NOMO-1 (cell line): ENCODE measurements around the gene B3GALT5.

Source experiments
- DNase-seq, 2 experiments: peaks; one replicate each; lab custom pipeline; 2025; ENCODE audit not compliant: unreplicated experiment in 2 of 2; lab: John Stamatoyannopoulos, UW

The B3GALT5 gene

DNA sequence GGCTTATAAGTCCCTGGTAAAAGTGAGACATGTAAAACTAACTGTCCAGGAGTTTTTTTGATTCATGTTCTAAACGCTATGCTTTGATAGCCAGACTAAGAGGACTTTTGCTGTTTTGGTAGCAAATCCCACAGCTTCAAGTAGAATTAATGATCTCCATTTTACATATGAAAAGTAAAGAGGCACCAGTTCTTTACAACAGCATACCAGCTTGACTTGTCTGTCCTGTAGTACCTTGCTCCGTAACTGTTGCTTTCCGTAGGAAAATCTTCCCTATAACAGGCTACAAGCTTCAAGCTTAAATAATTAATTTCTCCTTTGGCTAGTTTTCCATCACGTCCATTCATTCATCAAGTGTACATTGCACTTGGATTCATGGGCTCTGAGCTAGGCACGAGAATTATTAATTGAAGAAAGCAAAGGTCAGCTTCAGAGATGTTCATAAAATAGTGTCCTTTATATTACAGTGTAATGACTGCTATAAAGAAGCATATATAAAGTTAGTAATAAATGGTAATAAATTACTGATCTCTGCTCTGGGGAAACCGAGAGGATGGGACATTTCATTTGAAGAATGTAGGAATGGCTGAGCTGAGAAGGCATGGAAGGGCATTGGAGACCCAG is 29.2 kb downstream of the B3GALT5 start:
- no peak for DNase-seq

DNA sequence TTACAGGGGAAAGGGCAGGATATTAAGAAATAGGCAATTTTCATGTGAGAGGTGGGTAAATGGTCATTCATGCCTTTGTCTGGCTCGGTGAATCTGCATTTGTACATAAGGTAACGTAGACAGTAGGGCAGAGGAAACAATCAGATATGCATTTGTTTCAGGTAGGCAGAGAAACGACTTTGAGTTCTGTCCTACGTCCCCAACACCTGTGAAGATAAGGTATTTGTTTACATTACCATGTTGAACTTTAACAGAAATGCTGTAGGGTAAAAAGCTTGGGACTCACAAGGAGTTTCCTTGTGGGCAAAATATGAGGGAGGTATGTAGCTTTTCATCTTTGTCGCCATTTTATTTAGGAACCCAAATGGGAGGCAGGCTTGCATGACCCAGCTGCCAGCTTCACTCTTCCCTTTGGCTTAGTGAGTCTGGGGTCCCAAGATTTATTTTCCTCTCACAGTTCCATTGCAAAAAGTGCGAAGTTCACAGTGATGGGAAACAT is 31.4 kb downstream of the B3GALT5 start:
- DNase-seq: no peak

DNA sequence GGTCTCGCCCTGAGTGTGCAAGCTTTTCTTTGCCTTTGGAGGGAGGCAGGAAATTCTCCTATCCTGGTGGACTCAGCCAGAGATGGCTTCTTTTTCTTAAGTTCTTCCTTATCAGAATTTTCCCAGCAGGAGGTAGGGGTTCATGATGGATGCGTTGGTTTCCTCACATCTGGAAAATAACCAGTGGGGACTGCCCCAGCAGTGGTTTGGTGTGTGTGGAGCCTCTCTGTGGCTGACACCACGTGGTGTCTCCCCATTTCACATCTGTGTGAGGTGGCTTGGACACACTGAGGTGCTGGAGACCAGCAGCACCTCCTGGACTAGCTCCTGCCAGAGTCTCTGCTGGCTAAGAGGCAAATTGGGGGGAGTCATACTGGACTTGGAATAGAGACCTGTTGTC is 32.6 kb downstream of the B3GALT5 start:
- no peak for DNase-seq

DNA sequence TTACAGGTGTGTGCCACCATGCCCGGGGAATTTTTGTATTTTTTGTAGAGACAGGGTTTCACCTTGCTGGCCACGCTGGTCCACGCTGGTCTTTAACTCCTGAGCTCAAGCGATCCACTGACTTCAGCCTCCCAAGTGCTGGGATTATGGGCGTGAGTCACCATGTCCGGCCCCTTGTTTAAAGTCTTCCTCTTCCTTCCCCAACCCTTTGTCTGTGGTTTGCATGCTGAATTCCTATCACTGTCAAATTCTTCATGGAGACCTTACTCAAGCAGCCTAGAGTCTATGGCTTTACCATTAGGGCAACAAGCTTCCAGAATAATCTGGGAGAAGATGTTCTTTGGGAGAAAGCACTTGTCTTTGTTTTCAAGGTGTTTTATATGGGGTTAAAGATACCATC is 34.7 kb downstream of the B3GALT5 start:
- DNase-seq: no peak

DNA sequence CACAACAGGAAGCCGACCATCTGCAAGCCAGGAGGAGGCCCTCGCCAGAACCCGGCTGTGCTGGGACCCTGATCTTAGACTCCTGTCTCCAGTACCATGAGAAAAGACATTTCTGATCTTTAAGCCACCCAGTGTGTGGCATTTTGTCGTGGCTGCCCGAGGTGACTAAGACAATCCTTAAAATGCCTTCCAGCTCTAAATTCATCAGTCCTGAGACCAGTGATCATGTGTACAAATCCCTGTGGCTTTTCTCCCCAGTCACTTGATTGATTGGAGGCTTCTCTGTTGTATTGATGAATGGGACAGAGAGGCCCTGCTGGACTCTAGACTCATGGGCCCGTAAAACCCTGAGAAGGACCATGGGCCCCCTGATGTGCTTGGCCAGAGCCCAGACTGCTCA is 36.1 kb downstream of the B3GALT5 start:
- DNase-seq: no peak

DNA sequence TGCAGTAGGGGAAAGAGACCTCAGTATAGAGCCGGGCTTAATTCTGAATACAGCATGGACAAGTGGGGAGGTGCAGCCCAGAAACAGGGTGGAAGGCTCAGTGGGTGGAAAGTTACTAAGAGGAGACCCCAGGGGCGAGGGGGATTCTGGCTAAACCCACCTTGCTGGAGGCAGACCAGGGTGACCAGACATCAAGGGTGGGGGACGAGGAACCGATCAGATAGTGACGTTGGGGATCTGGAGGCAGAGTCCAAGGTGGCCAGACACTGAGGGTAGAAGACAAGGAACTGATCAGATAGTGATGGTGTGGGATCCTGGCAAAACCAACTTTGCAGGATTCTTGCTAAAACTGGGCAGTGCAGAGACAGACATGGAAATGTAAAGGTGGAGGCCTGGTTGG is 36.8 kb downstream of the B3GALT5 start:
- DNase-seq: no peak

DNA sequence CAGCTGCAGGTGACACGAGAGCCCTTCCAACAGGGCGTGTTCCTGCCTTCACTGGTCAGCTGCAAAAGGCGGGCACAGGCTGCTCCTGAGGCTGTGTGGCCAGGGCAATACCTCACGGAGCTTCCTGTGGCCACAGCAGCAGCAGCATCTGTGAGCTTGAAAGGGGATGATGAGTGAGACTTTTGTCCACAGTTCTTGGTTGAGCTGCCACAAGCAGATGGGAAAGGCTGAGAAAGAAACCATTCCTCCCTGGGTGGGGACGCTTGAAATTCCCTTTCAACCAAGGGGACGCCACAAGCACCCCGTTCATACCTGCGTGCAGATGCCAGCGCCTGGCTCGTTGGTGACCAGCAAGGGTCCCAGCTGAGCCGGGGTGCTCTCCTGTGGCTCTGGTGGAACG is 37.6 kb downstream of the B3GALT5 start:
- DNase-seq: no peak

DNA sequence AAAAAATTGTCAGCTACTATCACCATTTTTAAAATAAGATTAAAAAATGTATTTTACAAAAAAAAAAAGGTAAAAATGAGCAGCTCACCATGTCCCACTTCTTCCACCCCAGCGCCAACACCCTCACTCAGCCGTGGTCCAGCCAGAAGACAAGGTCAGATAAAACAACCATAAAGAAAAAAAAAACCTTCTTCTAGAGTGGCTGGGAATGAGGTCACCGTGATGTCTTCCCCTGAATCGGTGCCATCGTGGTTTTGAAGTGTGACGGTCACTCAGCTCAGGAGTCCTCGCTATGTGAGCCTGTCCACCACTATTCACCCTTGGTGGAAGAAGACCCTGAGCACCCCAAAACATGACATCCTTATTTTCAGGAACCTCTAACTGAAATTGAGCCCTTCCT is 38.1 kb downstream of the B3GALT5 start:
- DNase-seq: no peak

DNA sequence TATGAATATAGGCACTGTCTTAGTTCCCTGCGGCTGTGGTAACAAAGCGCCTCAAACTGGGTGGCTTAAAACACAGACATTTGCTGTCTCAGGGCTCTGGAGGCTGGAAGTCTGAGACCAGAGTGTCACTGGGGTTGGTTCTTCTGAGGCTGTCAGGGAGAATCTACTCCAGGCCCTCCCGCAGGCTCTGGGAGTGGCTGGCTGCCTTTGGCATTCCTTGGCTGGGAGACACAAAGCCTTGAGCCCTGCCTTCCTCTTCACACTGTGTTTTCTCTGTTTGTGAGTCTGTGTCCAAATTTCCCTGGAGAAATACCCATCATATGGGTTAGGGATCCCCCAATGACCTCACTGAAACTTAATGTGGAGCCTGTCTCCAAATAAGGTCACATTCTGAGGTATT is 38.5 kb downstream of the B3GALT5 start:
- no peak for DNase-seq

DNA sequence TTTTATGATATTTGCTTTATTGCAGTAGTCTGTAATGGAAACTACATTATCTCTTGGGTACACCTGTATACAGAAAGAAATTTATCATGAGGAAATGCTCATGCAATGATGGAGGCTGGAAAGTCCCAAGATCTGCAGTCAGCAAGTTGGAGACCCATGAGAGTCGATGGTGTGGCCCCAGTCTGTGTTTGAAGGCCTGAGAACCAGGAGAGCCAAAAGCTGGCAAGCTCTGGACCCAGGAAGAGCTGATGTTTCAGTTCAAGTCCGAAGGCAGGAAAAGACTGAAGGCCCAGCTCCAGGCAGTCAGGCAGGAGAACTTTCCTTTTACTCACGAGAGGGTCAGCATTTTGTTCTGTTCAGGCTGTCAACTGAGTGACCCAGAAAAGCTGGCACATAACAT is 42.2 kb downstream of the B3GALT5 start:
- DNase-seq: no peak

DNA sequence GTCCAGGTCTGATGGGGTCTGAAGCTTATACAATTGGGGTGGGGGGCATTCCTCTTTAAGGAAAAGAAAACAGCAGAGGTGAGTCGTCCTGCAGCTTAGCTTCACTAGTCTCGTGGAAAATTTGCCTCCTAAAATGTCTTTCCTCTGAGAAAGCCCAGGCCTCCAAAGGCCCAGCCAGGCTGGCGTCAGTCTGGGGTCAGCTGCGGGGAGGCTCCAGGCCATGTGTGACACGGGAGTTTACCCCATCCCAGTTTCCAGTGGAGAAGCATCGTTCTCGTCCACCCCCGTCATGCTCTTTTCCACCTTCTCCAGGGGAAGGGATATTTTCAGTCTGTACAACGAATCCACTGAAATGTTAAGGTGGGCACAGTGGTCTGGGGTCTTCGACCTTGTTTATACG is 42.8 kb downstream of the B3GALT5 start:
- no peak for DNase-seq

DNA sequence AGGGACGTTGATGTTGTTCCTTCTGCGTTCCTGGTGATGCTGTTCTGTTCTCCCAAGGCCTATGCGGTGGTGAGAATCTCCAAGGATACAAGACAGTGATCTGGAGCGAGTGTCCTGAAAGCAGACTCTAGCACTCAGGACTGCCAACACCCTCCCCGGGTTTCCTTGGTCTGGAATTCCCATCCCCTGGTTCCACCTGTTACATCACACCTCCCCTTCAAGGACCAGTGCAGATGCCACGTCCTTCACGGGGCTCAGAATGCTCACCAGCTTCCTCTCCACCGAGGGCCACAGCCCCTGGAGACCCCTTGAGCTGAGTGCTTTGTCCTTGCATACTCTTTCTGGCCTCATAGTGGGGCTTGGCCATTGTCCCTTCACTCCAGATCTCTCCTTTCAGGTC is 43.5 kb downstream of the B3GALT5 start:
- no peak for DNase-seq

DNA sequence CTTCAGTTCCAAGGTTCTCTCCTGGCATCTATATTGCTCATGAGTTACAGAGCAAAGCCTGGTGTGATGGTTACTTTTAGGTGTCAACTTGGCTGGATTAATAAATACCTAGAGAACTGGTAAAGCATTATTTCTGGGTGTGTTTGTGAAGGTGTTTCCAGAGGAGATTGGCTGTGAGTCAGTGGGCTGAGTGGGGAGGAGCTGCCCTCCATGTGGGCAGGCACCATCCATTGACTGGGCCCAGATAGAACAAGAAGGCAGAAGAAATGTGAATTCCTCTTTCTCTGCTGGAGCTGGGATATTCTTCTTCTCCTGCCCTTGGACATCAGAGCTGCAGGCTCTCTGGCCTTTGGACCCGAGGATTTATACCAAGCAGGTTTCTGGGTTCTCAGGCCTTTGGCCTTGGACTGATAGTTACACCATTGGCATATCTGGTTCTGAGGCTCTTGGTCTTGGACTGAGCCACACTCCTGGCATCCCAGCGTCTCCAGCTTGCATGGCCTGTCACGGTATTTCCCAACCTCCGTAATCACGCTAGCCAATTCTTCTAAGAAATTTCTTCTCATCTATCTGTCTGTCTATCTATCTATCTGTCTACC is 44.5 kb downstream of the B3GALT5 start:
- DNase-seq: no peak

DNA sequence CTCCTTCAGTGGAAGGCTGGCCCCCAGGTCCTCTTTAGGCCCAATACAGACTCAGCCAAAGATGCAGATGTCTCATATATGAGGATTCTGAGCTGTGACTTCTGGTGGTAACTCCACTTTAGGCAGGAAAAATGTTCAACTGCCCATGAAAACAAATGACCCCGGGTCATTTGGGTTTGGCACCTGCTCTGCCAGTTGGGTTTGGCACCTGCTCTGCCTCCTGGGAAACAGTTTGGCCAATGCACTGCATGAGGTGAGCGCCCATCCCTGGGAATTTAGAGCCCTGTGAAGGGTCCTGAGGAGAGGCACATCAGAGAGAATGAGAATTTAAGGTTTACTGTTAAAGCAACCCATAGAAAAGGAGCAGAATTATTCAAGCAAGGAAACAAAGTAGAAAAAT is 45.3 kb downstream of the B3GALT5 start:
- DNase-seq: no peak

DNA sequence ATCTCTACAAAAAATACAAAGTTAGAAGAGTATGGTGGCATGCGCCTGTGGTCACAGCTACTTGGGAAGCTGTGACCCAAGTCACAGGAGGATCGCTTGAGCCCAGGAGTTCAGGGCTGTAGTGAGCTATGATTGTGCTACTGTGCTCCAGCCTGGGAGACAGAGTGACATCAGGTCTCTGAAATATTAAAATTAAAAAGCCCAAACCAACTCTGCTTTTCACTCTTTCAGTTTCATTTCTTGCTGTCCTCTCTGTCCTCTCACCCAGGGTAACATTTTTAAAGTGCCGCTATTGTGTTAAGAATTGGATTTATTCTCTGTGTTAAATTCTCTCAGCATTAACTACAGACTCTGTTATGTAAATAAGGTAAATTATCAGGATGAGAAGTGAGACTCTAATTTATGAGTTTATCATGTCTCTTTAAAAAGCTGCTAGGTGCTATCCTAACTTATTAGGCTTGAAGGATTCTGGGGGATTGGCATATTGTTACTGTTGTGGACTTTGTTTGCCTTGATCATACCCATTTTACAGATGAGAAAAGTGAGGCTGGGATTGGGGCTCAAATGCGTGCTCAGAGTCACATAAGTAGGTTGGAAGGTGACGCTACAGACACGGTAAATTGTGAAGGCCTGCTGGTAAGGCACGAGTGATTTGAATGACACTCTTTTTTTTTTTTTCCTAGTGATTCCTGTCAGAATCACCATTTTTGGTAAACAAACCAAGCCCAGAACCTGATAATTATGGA is 46.5 kb downstream of the B3GALT5 start:
- no peak for DNase-seq

DNA sequence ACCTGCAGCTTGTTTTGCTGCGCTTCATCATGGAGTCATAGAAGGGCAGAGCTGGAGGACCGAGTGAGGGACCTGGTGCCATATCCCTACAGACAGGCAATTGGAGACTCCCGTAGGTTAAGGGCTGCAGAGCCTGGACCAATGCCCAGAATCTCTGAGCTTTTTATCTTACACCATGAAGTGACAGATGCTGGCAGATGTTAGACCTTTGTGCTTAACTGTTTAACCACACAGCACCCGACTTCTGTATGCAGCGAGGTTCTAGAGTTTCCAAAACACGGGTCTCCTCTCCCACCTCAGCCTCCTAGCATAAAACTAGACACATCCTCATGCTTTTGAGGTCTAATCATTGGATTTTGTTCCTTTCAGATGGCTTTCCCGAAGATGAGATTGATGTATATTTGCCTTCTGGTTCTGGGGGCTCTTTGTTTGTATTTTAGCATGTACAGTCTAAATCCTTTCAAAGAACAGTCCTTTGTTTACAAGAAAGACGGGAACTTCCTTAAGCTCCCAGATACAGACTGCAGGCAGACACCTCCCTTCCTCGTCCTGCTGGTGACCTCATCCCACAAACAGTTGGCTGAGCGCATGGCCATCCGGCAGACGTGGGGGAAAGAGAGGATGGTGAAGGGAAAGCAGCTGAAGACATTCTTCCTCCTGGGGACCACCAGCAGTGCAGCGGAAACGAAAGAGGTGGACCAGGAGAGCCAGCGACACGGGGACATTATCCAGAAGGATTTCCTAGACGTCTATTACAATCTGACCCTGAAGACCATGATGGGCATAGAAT is 47.6 kb downstream of the B3GALT5 start:
- no peak for DNase-seq

DNA sequence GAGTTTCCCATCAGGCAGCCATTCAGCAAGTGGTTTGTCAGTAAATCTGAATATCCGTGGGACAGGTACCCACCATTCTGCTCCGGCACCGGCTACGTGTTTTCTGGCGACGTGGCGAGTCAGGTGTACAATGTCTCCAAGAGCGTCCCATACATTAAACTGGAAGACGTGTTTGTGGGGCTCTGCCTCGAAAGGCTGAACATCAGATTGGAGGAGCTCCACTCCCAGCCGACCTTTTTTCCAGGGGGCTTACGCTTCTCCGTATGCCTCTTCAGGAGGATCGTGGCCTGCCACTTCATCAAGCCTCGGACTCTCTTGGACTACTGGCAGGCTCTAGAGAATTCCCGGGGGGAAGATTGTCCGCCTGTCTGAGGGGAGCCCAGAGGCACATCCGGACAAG is 48.4 kb downstream of the B3GALT5 start:
- no peak for DNase-seq

DNA sequence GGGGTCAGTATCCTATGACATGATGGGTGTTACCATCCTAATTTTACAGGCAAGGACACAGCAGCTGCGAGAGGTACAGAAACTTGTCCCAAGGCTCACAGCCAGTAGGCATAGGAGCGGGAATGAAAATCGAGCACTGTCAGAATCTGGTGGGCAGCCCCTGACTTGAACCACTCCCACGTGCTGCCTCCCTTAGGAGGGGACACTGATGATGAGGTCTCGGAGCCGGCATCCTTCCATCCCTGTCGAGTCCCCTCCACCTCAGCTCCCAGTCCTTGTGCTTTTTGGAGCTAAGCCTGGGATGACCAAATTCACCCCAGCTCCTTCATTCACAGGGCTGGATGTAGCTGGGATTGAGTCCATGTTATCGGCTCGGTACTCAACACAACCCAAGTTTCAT is 49.0 kb downstream of the B3GALT5 start:
- DNase-seq: no peak

DNA sequence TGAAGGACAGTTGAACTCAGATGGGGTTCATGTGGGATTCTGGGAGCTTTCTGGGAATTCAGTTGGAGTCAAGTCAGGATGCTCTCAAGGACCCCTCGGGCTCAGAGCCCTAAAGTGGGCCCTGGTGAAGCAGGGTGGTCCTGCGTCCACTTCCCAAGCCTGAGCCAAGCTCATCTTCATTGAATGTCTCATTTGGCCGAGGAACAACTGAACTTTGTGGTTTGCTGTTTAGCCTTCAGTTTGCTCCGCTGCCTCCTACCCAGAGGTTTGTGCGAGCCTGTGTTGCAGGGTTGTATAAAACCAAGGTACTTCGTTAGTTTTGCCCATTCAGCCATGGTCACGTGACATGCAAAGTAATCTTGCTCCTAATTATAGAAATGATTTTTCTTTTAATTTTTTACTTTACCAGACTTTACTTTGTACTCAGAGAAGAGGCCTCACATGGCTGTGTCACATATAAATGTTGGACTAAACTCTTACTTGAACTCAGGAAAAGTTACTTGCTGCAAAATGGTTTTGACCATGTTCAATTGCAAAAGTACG is 49.7 kb downstream of the B3GALT5 start:
- no peak for DNase-seq

DNA sequence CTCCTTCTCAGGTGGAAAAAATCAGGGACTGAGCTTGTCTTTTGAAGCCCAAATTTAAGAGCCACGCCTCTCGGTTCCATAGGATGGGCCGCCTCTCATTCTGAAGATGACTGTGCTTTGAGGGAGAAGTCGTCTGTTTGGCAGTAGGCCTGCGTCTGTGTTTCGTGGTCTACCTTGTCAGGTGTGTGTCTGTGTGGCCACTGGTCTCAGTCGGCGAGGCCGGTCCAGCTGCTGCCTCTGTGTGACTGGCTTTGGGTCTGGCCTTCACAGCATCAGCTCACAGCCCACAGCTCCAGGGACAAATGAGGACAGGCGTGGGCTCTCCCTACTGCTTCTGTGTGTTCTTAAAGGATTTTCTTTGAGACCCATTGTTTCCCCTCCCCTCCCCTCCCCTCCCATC is 50.3 kb downstream of the B3GALT5 start:
- no peak for DNase-seq
